MCF 10A (cell line): ENCODE data around the gene AP3M1. TPM values are rescaled to one million over a fixed set of nuclear protein-coding genes. Genes with fewer than 3 reads are reported as not detected.

Experiments
- BruUV-seq: library from RNA; stranded (reverse); fragments of 400-500 nt; replicated peaks from 2 replicates; lab custom pipeline; 2021; lab: Mats Ljungman, UMichigan
- CTCF ChIA-PET: fragments of 300-600 bp; sonication (Branson Sonifier 250); formaldehyde crosslinking; extraction: SDS; loops from one replicate; lab custom pipeline; 2021; ENCODE audit warnings: antibody characterized with exemption, inconsistent platforms; lab: Yijun Ruan, JAX
- POLR2A ChIA-PET: fragments of 300-600, 350-650 bp; sonication (Branson Sonifier 250); formaldehyde crosslinking; extraction: SDS; loops from one replicate; lab custom pipeline; 2020; ENCODE audit warnings: antibody characterized with exemption, inconsistent platforms; lab: Yijun Ruan, JAX
- DNase-seq: peaks from one replicate; pipeline ENCODE4 v3.0.0-alpha.2; 2018; ENCODE audit not compliant: unreplicated experiment
- H3K27ac Mint-ChIP-seq: one replicate; pipeline ENCODE4 v1.8.0; 2022; ENCODE audit warnings: mild to moderate bottlenecking, low read depth, mixed read lengths; ENCODE audit not compliant: unreplicated experiment
- H3K27me3 Mint-ChIP-seq: one replicate; pipeline ENCODE4 v1.8.0; 2022; ENCODE audit warnings: mixed read lengths; ENCODE audit not compliant: insufficient read depth, unreplicated experiment
- H3K36me3 Mint-ChIP-seq: one replicate; pipeline ENCODE4 v1.8.0; 2022; ENCODE audit warnings: mild to moderate bottlenecking, moderate library complexity, mixed read lengths; ENCODE audit not compliant: insufficient read depth, unreplicated experiment
- H3K4me1 Mint-ChIP-seq: one replicate; pipeline ENCODE4 v1.8.0; 2022; ENCODE audit warnings: mixed read lengths; ENCODE audit not compliant: insufficient read depth, unreplicated experiment
- H3K4me3 Mint-ChIP-seq: one replicate; pipeline ENCODE4 v1.8.0; 2022; ENCODE audit warnings: mild to moderate bottlenecking, moderate library complexity, mixed read lengths; ENCODE audit not compliant: unreplicated experiment
- H3K9me3 Mint-ChIP-seq: one replicate; pipeline ENCODE4 v1.8.0; 2022; ENCODE audit warnings: mixed read lengths; ENCODE audit not compliant: unreplicated experiment
- intact Hi-C: fragments of 100-400 bp; cut with micrococcal nuclease; formaldehyde crosslinking; loops from 2 replicates; pipeline ENCODE4 v1.14.1; 2022
- total RNA-seq: library from RNA; stranded (reverse); gene quantifications from 2 replicates; pipeline ENCODE4 v1.2.3, GENCODE V29; 2022
- TF ChIP-seq, protein P1 (sequence below): fragments of 200-600 bp; IDR thresholded peaks from one replicate; pipeline ENCODE4 v1.8.0; 2022; ENCODE audit warnings: antibody characterized with exemption, mild to moderate bottlenecking; ENCODE audit not compliant: unreplicated experiment

The AP3M1 gene
- total RNA-seq, 1 experiment from 2014 or later = 31.2 TPM

DNA sequence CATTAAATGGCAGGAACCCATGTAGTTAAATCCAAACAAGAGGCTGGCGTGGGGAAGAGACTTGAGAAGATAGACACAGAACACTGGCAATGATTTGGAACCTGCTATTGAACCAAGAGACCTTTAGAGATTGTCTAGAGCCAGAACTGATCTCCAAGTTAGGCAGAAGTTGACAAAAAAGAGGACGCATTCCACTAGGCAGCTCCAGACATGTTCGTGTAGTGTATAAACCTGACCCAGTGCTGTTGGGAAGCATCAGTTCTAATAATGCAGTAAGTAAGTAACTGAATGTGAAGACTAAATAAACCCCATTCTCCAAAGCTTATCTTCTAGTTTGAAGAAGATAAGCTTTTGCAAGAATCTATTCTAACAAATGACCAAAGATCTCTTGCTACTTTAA is 50.8 kb downstream of the AP3M1 start:
- no peak for DNase-seq
- H3K27ac Mint-ChIP-seq = peak overlapping the region; percentile 87
- TF ChIP-seq, protein P1, sequence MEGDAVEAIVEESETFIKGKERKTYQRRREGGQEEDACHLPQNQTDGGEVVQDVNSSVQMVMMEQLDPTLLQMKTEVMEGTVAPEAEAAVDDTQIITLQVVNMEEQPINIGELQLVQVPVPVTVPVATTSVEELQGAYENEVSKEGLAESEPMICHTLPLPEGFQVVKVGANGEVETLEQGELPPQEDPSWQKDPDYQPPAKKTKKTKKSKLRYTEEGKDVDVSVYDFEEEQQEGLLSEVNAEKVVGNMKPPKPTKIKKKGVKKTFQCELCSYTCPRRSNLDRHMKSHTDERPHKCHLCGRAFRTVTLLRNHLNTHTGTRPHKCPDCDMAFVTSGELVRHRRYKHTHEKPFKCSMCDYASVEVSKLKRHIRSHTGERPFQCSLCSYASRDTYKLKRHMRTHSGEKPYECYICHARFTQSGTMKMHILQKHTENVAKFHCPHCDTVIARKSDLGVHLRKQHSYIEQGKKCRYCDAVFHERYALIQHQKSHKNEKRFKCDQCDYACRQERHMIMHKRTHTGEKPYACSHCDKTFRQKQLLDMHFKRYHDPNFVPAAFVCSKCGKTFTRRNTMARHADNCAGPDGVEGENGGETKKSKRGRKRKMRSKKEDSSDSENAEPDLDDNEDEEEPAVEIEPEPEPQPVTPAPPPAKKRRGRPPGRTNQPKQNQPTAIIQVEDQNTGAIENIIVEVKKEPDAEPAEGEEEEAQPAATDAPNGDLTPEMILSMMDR = no peak
- no peak overlapping the region for H3K4me3 Mint-ChIP-seq
- POLR2A ChIA-PET = interaction anchor here (1.1 to 2.3 kb wide), 2 partner anchors 13 to 100 kb away, joined by 4 to 8 read pairs; no protein-coding TSS in a partner anchor
- H3K4me1 Mint-ChIP-seq = peaks cover 6% of the 10 kb centered on the region
- no TSS peak for BruUV-seq
- H3K9me3 Mint-ChIP-seq = no peaks in the 10 kb centered on the region
- intact Hi-C loops = no loop called here
- H3K27me3 Mint-ChIP-seq = no peaks in the 10 kb centered on the region
- peaks cover 96% of the 10 kb centered on the region for H3K36me3 Mint-ChIP-seq
- CTCF ChIA-PET = interaction anchor here (0.7 to 1.4 kb wide), 4 partner anchors 19 to 313 kb away, joined by 3 to 7 read pairs (median 3); no protein-coding TSS in a partner anchor

DNA sequence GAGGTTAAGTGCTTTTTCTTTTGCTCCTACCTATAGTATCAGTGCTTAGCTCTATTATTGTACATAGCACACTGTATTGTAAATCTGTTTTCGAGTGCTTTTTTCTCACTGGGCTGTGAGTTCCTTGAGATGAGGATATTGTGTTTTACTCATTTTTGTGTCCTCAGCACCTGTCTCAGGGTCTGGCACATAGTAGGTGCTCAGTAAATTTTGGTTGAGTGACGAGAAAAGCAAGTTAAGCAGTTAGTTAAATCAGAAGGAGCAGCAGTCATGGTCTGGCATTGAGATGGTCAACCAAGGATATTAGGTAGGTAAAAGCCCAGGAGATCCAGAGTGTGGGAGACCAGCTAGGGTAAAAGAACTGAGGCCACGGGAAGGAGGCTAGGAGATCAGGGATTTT is 51.2 kb downstream of the AP3M1 start:
- DNase-seq = no peak
- TSS peak; percentile 12 for BruUV-seq
- Mint-ChIP-seq H3K9me3 (no peaks in the 10 kb centered on the region), H3K27me3 (no peaks in the 10 kb centered on the region), H3K4me1 (peaks cover 6% of the 10 kb centered on the region), H3K27ac (peak overlapping the region; percentile 87), H3K4me3 (no peak overlapping the region), H3K36me3 (peaks cover 96% of the 10 kb centered on the region)
- intact Hi-C loops = no loop called here
- TF ChIP-seq, protein P1 = no peak
- ChIA-PET POLR2A (interaction anchor here (1.1 to 2.3 kb wide), 4 partner anchors 14 to 102 kb away, joined by 3 to 8 read pairs (median 4); partner anchors contain the start of gene VCL), CTCF (interaction anchor here (0.9 to 1.0 kb wide), 3 partner anchors 18 to 213 kb away, joined by 3 to 8 read pairs (median 5); no protein-coding TSS in a partner anchor)

DNA sequence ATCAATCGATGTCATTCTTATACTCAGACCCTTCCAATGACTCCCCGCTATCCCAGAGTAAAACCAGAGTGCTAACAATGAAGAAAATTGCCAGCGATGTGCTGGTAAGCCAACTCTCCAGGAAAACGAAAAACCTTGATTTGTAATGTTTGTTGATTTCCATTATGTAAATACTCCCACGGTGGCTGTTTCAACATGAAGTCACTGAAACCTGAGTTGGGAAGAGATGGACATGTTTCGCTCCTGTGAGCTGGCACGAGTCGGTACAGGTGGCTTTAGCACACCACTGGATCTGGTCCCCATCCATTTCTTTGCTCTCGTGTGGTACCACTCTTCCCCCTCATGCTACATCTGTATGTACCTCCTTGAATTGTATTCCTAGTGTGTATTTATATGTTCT is 52.9 kb downstream of the AP3M1 start:
- intact Hi-C loops = no loop called here
- ChIA-PET POLR2A (interaction anchor here (1.2 kb wide), 1 partner anchor 11 kb away, joined by 5 read pairs; no protein-coding TSS in a partner anchor), CTCF (interaction anchor here (1.0 to 1.4 kb wide), 3 partner anchors 139 to 211 kb away, joined by 3 to 5 read pairs (median 4); no protein-coding TSS in a partner anchor)
- Mint-ChIP-seq H3K27ac (peak overlapping the region; percentile 14), H3K36me3 (peaks cover 96% of the 10 kb centered on the region), H3K4me3 (no peak overlapping the region), H3K9me3 (no peaks in the 10 kb centered on the region), H3K4me1 (peaks cover 6% of the 10 kb centered on the region), H3K27me3 (no peaks in the 10 kb centered on the region)
- no peak for DNase-seq
- TF ChIP-seq, protein P1 = no peak
- BruUV-seq = no TSS peak

DNA sequence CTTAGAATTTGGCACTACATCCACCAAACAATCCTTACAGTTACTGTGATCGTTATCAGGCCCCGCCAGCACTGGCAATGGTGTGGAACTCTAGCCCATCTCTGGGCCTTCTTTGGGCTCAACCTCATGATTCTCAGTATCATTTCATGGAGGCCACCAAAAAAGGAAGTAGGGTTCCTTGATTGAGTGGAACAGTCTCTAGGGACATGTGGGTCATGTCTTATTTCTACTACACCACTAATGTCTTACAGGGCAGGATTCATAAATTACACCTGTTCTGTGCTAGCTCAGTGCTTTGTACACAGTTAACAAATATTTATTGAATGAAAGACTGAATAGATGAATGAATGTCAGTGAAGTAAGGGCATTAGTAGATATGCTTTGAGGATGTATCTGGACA is 53.9 kb downstream of the AP3M1 start:
- H3K4me1 Mint-ChIP-seq = peaks cover 6% of the 10 kb centered on the region
- POLR2A ChIA-PET = interaction anchor here (1.0 kb wide), 1 partner anchor 98 kb away, joined by 3 read pairs; no protein-coding TSS in a partner anchor
- intact Hi-C loops = no loop called here
- TF ChIP-seq, protein P1 = no peak
- H3K9me3 Mint-ChIP-seq = no peaks in the 10 kb centered on the region
- no peak overlapping the region for H3K4me3 Mint-ChIP-seq
- H3K27ac Mint-ChIP-seq = no peak overlapping the region
- CTCF ChIA-PET = interaction anchor here (0.6 to 1.9 kb wide), 4 partner anchors 16 to 248 kb away, joined by 3 to 12 read pairs (median 4); no protein-coding TSS in a partner anchor
- no peaks in the 10 kb centered on the region for H3K27me3 Mint-ChIP-seq
- DNase-seq = no peak
- no TSS peak for BruUV-seq
- peaks cover 96% of the 10 kb centered on the region for H3K36me3 Mint-ChIP-seq
